ENCODE results near the gene EBP.

The EBP gene

GRCh38 chrX:48504261-48504660 is 17.3 kb upstream of the EBP start:
- DNase-seq (ENCODE audit: low read depth), result no peak
- no peak for TF ChIP-seq CTCF (IDR thresholded peaks at IDR 0.05; ENCODE audit: control insufficient read depth, insufficient read depth, low read depth, low read length, missing control alignments)
- H3K4me3 ChIP-seq (ENCODE audit: control insufficient read depth, low read depth, low read length), result no peak overlapping the region

GRCh38 chrX:48505481-48505880 is 16.1 kb upstream of the EBP start:
- no peak overlapping the region for H3K4me3 ChIP-seq (ENCODE audit: control insufficient read depth, low read depth, low read length)
- no peak for DNase-seq (ENCODE audit: low read depth)
- no peak for TF ChIP-seq CTCF (IDR thresholded peaks at IDR 0.05; ENCODE audit: control insufficient read depth, insufficient read depth, low read depth, low read length, missing control alignments)

GRCh38 chrX:48507246-48507645 is 14.4 kb upstream of the EBP start:
- TF ChIP-seq CTCF (IDR thresholded peaks at IDR 0.05; ENCODE audit: control insufficient read depth, insufficient read depth, low read depth, low read length, missing control alignments), result no peak
- no peak overlapping the region for H3K4me3 ChIP-seq (ENCODE audit: control insufficient read depth, low read depth, low read length)
- no peak for DNase-seq (ENCODE audit: low read depth)

GRCh38 chrX:48508400-48509244 is 13.0 kb upstream of the EBP start, which contains the start of gene PORCN:
Gene PORCN (plus strand): TSS chrX:48508992. CDS start chrX:48509821, 829 bp downstream.
- peak within 1 kb of the TSS; percentile 94 for H3K4me3 ChIP-seq (ENCODE audit: control insufficient read depth, low read depth, low read length)
- no peak for DNase-seq (ENCODE audit: low read depth)

GRCh38 chrX:48509245-48509590 is 12.4 kb upstream of the EBP start:
- no peak for TF ChIP-seq CTCF (IDR thresholded peaks at IDR 0.05; ENCODE audit: control insufficient read depth, insufficient read depth, low read depth, low read length, missing control alignments)
- DNase-seq (ENCODE audit: low read depth), result no peak
- peak overlapping the region; percentile 94 for H3K4me3 ChIP-seq (ENCODE audit: control insufficient read depth, low read depth, low read length)

More at GRCh38 chrX:48508400-48509244, 13.0 kb upstream of the EBP start, which contains the start of gene PORCN:
- no peak for TF ChIP-seq CTCF (IDR thresholded peaks at IDR 0.05; ENCODE audit: control insufficient read depth, insufficient read depth, low read depth, low read length, missing control alignments)

- no peak for DNase-seq (ENCODE audit: low read depth)
- TF ChIP-seq CTCF (IDR thresholded peaks at IDR 0.05; ENCODE audit: control insufficient read depth, insufficient read depth, low read depth, low read length, missing control alignments), result no peak
- peak overlapping the region; percentile 94 for H3K4me3 ChIP-seq (ENCODE audit: control insufficient read depth, low read depth, low read length)
These were observed 12.0 kb upstream of the EBP start for GRCh38 chrX:48509619-48510018.

Data from AG09309 (cell line).